ENCODE data around the gene EN1.

DNA sequence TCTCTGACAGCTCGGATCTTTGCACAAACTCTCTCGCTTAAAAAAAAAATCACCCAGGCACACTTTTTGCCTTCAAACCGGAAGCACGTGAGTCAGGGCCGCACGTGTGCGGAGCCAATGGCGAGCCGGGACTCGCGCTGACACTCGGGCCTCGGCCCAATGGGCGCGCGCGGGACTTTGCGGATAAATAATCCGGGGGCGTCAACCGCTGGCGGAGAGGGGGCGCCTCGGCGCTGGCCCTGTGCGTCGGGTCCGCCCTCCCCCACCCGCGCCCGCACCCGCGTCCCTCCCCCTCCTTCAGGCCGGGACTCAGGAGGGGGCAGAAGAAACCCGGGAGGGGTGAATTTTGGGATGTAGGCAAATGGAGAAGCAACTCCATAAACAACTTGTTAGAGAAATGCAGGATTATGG lies 319 bp upstream of the EN1 start:
- TF ChIP-seq, protein P1, sequence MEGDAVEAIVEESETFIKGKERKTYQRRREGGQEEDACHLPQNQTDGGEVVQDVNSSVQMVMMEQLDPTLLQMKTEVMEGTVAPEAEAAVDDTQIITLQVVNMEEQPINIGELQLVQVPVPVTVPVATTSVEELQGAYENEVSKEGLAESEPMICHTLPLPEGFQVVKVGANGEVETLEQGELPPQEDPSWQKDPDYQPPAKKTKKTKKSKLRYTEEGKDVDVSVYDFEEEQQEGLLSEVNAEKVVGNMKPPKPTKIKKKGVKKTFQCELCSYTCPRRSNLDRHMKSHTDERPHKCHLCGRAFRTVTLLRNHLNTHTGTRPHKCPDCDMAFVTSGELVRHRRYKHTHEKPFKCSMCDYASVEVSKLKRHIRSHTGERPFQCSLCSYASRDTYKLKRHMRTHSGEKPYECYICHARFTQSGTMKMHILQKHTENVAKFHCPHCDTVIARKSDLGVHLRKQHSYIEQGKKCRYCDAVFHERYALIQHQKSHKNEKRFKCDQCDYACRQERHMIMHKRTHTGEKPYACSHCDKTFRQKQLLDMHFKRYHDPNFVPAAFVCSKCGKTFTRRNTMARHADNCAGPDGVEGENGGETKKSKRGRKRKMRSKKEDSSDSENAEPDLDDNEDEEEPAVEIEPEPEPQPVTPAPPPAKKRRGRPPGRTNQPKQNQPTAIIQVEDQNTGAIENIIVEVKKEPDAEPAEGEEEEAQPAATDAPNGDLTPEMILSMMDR (IDR thresholded peaks at IDR 0.05), result no peak
- TF ChIP-seq POLR2A (IDR thresholded peaks at IDR 0.05) (no peak), POLR2AphosphoS5 (IDR thresholded peaks at IDR 0.05; ENCODE audit: insufficient read depth in 1 of 2, low read depth in 1 of 2) (no peak)

All from vagina (tissue), 2 donors.